Thoracic aorta (tissue), 2 donors: ENCODE data around the gene ZFYVE16. TPM values are rescaled to one million over a fixed set of nuclear protein-coding genes. Genes with fewer than 3 reads are reported as not detected.

Experiments used
- ATAC-seq: fragments of 150-250 bp; one replicate; pipeline ENCODE4 v1.8.0; 2017; ENCODE audit warnings: low read depth; ENCODE audit not compliant: insufficient number of reproducible peaks, low FRiP score
- DNase-seq: peaks from one replicate; pipeline ENCODE4 v3.0.0-alpha.2; 2020; ENCODE audit warnings: low spot score
- H3K27ac ChIP-seq, 2 donors: fragments of 200-600 bp; sonication (generic); 1 replicate in 1 of 2; 2 replicates in 1 of 2; pipeline ENCODE4 v1.5.1; 2016; ENCODE audit warnings: mild to moderate bottlenecking in 2 of 2, moderate library complexity in 2 of 2
- H3K27me3 ChIP-seq: fragments of 200-600 bp; sonication (generic); replicated peaks from 2 replicates; pipeline ENCODE4 v1.6.0; 2016; ENCODE audit warnings: mild to moderate bottlenecking; ENCODE audit not compliant: insufficient read depth
- H3K36me3 ChIP-seq: fragments of 200-600 bp; sonication (generic); one replicate; pipeline ENCODE4 v1.5.1; 2016
- H3K4me1 ChIP-seq, 2 donors: fragments of 200-600 bp; sonication (generic); 1 replicate in 1 of 2; 2 replicates in 1 of 2; pipeline versions ENCODE4 v1.5.1 to v1.6.0; 2016; ENCODE audit warnings: low read depth in 2 of 2, mild to moderate bottlenecking in 1 of 2; ENCODE audit not compliant: control insufficient read depth in 1 of 2
- H3K4me3 ChIP-seq: fragments of 200-600 bp; sonication (generic); 2 replicates; pipeline ENCODE4 v1.5.1; 2016; ENCODE audit warnings: mild to moderate bottlenecking
- H3K9me3 ChIP-seq: fragments of 200-600 bp; sonication (generic); 2 replicates; pipeline ENCODE4 v1.5.1; 2016
- CTCF ChIP-seq: fragments of 200-600 bp; sonication (generic); IDR thresholded peaks from one replicate; pipeline ENCODE4 v1.5.1; 2019; ENCODE audit warnings: antibody characterized with exemption
- total RNA-seq, 2 donors: library from RNA; depleted of rRNA; stranded (reverse); fragments of >200 nt; gene quantifications; one replicate each; pipeline versions ENCODE4 v1.1.0 to v1.2.3, GENCODE V29; 2016

ZFYVE16 gene
- total RNA-seq, 2 donors from 2014 or later, result 29.0 to 36.8 TPM

GRCh38 chr5:80438739-80439138 lies 30.9 kb downstream of the ZFYVE16 start:
- no peak for TF ChIP-seq CTCF
- H3K4me3 ChIP-seq, result no peak overlapping the region
- H3K4me1 ChIP-seq, result no peaks in the 10 kb centered on the region
- H3K36me3 ChIP-seq, result peaks cover 18% of the 10 kb centered on the region
- H3K9me3 ChIP-seq, result no peaks in the 10 kb centered on the region
- ATAC-seq, result no peak
- no peak overlapping the region for H3K27ac ChIP-seq
- DNase-seq, result no peak
- H3K27me3 ChIP-seq, result no peaks in the 10 kb centered on the region

- H3K27ac ChIP-seq, result no peak overlapping the region
- DNase-seq (no peak), ATAC-seq (no peak)
- no peaks in the 10 kb centered on the region for H3K4me1 ChIP-seq
- no peak for TF ChIP-seq CTCF
- no peak overlapping the region for H3K4me3 ChIP-seq
- H3K27me3 ChIP-seq, result no peaks in the 10 kb centered on the region
- H3K36me3 ChIP-seq, result peaks cover 18% of the 10 kb centered on the region
- H3K9me3 ChIP-seq, result no peaks in the 10 kb centered on the region
Observed at GRCh38 chr5:80439213-80439612, 31.3 kb downstream of the ZFYVE16 start.

GRCh38 chr5:80442742-80443141 lies 34.9 kb downstream of the ZFYVE16 start:
- peaks cover 14% of the 10 kb centered on the region for H3K36me3 ChIP-seq

GRCh38 chr5:80453366-80453765 lies 45.5 kb downstream of the ZFYVE16 start:
- peaks cover 5% of the 10 kb centered on the region for H3K36me3 ChIP-seq
- DNase-seq (no peak), ATAC-seq (no peak)

More at GRCh38 chr5:80442742-80443141, 34.9 kb downstream of the ZFYVE16 start:
- Histone ChIP-seq H3K4me3 (no peak overlapping the region), H3K4me1 (no peaks in the 10 kb centered on the region), H3K9me3 (no peaks in the 10 kb centered on the region), H3K27ac (no peak overlapping the region), H3K27me3 (no peaks in the 10 kb centered on the region)
- TF ChIP-seq CTCF, result no peak
- DNase-seq (no peak), ATAC-seq (no peak)

GRCh38 chr5:80463269-80463668 lies 55.4 kb downstream of the ZFYVE16 start:
- no peak overlapping the region for H3K27ac ChIP-seq
- TF ChIP-seq CTCF, result no peak
- H3K4me3 ChIP-seq, result no peak overlapping the region
- ATAC-seq (no peak), DNase-seq (no peak)
- no peaks in the 10 kb centered on the region for H3K4me1 ChIP-seq
- H3K27me3 ChIP-seq, result no peaks in the 10 kb centered on the region
- no peaks in the 10 kb centered on the region for H3K9me3 ChIP-seq
- peaks cover 20% of the 10 kb centered on the region for H3K36me3 ChIP-seq

More at GRCh38 chr5:80453366-80453765, 45.5 kb downstream of the ZFYVE16 start:
- no peak for TF ChIP-seq CTCF
- Histone ChIP-seq H3K27ac (no peak overlapping the region), H3K9me3 (no peaks in the 10 kb centered on the region), H3K4me3 (no peak overlapping the region), H3K27me3 (no peaks in the 10 kb centered on the region), H3K4me1 (no peaks in the 10 kb centered on the region)
